Stomach (tissue), 4 donors: ENCODE measurements around the gene PLP2.

Source experiments
- CTCF ChIP-seq, 7 experiments: fragments of 450-650 bp in 4 of 7; fragments of 200-600 bp in 3 of 7; sonication (generic) in 3 of 7; IDR thresholded peaks; one replicate each; pipeline ENCODE4 v1.5.1; 2016 to 2019; ENCODE audit warnings: antibody characterized with exemption in 7 of 7, control low read depth in 2 of 7, mild to moderate bottlenecking in 1 of 7
- EP300 ChIP-seq: sonication (generic); formaldehyde crosslinking; IDR thresholded peaks from one replicate; pipeline ENCODE4 v1.6.1; 2017; ENCODE audit warnings: antibody characterized with exemption
- POLR2A ChIP-seq, 4 donors: fragments of 450-650 bp; IDR thresholded peaks; one replicate each; pipeline ENCODE4 v1.6.1; 2016; ENCODE audit warnings: antibody characterized with exemption in 4 of 4, control low read depth in 2 of 4, mild to moderate bottlenecking in 1 of 4, moderate library complexity in 1 of 4

DNA sequence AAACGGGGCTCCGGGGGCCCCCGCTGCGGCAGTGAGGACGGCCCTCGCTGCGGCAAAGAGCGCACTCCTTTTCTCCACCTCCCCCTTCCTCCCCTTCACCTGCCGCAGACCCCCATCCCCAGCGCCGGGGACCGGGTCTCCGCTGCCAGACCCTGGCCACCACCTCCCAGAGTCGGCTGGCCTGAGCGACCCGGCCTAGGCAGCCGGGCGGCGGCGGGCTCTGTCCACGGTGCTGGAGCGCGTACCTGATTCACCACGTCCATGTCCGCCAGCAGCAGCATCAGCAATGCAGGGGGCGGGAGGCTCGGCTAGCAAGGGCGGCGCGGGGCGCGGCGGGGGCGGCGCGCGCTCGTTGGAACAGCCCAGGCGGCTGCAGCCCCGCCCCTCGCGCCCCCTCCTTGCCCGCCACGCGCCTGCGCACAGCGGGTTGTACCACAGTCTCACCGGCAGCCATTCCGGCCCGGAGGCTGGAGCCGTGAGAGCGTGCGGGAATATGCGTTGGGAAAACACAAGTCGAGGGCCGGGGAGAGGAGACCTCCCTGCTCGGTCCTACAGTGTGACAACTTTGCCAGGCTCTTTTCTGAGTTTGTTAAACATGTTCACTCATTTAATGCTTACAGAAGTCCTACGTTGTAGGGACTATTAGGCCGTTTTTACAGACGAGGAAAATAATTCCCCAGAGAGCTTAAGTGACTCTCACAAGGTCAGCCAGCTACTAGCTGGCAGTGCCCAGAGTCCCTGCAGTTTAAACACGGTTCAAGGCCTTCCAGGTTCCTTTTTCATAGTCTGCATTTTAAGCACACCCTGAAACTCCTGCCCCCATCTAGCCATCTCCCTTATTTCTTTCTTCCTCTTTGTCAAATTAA, 28.4 kb downstream of the PLP2 start, which contains the start of gene SYP:
- no peak for TF ChIP-seq CTCF (IDR thresholded peaks at IDR 0.05)
- no peak for TF ChIP-seq POLR2A (IDR thresholded peaks at IDR 0.05)
- no peak for TF ChIP-seq EP300
